Neural progenitor cell (in vitro differentiated cells): ENCODE data around the gene TSGA10IP. TPM values are rescaled to one million over a fixed set of nuclear protein-coding genes. Genes with fewer than 3 reads are reported as not detected.

Experiments used
- DNase-seq: peaks from one replicate; pipeline ENCODE4 v3.0.0-alpha.2; 2016; ENCODE audit warnings: low spot score
- H2AFZ ChIP-seq: fragments of 200-600 bp; sonication (generic); replicated peaks from 2 replicates; pipeline ENCODE4 v1.6.1; 2016; ENCODE audit warnings: antibody characterized with exemption
- H3F3A ChIP-seq: fragments of 200-600 bp; sonication (generic); 2 replicates; pipeline ENCODE4 v1.6.1; 2016; ENCODE audit warnings: antibody characterized with exemption, low read depth
- H3K27ac ChIP-seq: fragments of 200-600 bp; sonication (generic); 2 replicates; pipeline ENCODE4 v1.5.1; 2016; ENCODE audit warnings: mild to moderate bottlenecking
- H3K27me3 ChIP-seq: fragments of 200-600 bp; sonication (generic); 2 replicates; pipeline ENCODE4 v1.6.1; 2016; ENCODE audit warnings: mild to moderate bottlenecking, moderate library complexity
- H3K36me3 ChIP-seq: fragments of 200-600 bp; sonication (generic); 2 replicates; pipeline ENCODE4 v1.5.1; 2016
- H3K4me1 ChIP-seq: fragments of 200-600 bp; sonication (generic); 2 replicates; pipeline ENCODE4 v1.6.1; 2016; ENCODE audit warnings: mixed run types
- H3K4me2 ChIP-seq: fragments of 200-600 bp; sonication (generic); 2 replicates; pipeline ENCODE4 v1.6.1; 2016
- H3K4me3 ChIP-seq: fragments of 200-600 bp; sonication (generic); 2 replicates; pipeline ENCODE4 v1.5.1; 2016
- H3K79me2 ChIP-seq: fragments of 200-600 bp; sonication (generic); 2 replicates; pipeline ENCODE4 v1.6.1; 2016; ENCODE audit warnings: low read depth
- H3K9ac ChIP-seq: fragments of 200-600 bp; sonication (generic); 2 replicates; pipeline ENCODE4 v1.6.1; 2016
- H3K9me3 ChIP-seq: fragments of 200-600 bp; sonication (generic); 2 replicates; pipeline ENCODE4 v1.5.1; 2016; ENCODE audit warnings: low read depth
- H4K20me1 ChIP-seq: fragments of 200-600 bp; sonication (generic); 2 replicates; pipeline ENCODE4 v1.6.1; 2016; ENCODE audit warnings: low read depth
- H3K27ac Mint-ChIP-seq: 3 replicates; pipeline ENCODE4 v1.8.0; 2021; ENCODE audit warnings: mixed read lengths
- H3K27me3 Mint-ChIP-seq: 2 replicates; pipeline ENCODE4 v1.8.0; 2022; ENCODE audit warnings: low read depth, mild to moderate bottlenecking, inconsistent platforms, moderate library complexity, mixed read lengths; ENCODE audit not compliant: insufficient read depth
- H3K36me3 Mint-ChIP-seq: 3 replicates; pipeline ENCODE4 v1.8.0; 2021; ENCODE audit warnings: mixed read lengths
- H3K4me1 Mint-ChIP-seq: 3 replicates; pipeline ENCODE4 v1.8.0; 2021; ENCODE audit warnings: mixed read lengths
- H3K4me3 Mint-ChIP-seq: 3 replicates; pipeline ENCODE4 v1.8.0; 2021; ENCODE audit warnings: mild to moderate bottlenecking, moderate library complexity, mixed read lengths
- H3K9me3 Mint-ChIP-seq: 3 replicates; pipeline ENCODE4 v1.8.0; 2020; ENCODE audit warnings: mixed read lengths
- EZH2 ChIP-seq: fragments of 200-600 bp; sonication (generic); IDR thresholded peaks from 2 replicates; pipeline ENCODE4 v1.6.1; 2017; ENCODE audit warnings: antibody characterized with exemption, mild to moderate bottlenecking, moderate library complexity
- EZH2phosphoT487 ChIP-seq: fragments of 200-600 bp; sonication (generic); IDR thresholded peaks from 2 replicates; pipeline ENCODE4 v1.6.1; 2017; ENCODE audit warnings: antibody characterized with exemption
- total RNA-seq: library from RNA; depleted of rRNA; stranded (reverse); fragments of >200 nt; gene quantifications from 2 replicates; pipeline ENCODE4 v1.2.3, GENCODE V29; 2015; ENCODE audit warnings: low replicate concordance
- TF ChIP-seq, protein P1 (sequence below): fragments of 200-600 bp; sonication (generic); IDR thresholded peaks from 2 replicates; pipeline ENCODE4 v1.5.1; 2017; ENCODE audit warnings: antibody characterized with exemption, mild to moderate bottlenecking

TSGA10IP gene
- total RNA-seq, 1 donor from 2014 or later = 3.0 TPM

- H3K4me3 Mint-ChIP-seq = peak overlapping the region; percentile 57
- no peaks in the 10 kb centered on the region for H3K79me2 ChIP-seq
- H3F3A ChIP-seq = peaks cover 3% of the 10 kb centered on the region
- no peak overlapping the region for H3K4me3 ChIP-seq
- H4K20me1 ChIP-seq = no peaks in the 10 kb centered on the region
- peaks cover 27% of the 10 kb centered on the region for H3K27me3 ChIP-seq
- H3K9me3 Mint-ChIP-seq = no peaks in the 10 kb centered on the region
- peaks cover 5% of the 10 kb centered on the region for H3K36me3 Mint-ChIP-seq
- H3K4me1 ChIP-seq = no peaks in the 10 kb centered on the region
- TF ChIP-seq EZH2 = no peak
- TF ChIP-seq, protein P1, sequence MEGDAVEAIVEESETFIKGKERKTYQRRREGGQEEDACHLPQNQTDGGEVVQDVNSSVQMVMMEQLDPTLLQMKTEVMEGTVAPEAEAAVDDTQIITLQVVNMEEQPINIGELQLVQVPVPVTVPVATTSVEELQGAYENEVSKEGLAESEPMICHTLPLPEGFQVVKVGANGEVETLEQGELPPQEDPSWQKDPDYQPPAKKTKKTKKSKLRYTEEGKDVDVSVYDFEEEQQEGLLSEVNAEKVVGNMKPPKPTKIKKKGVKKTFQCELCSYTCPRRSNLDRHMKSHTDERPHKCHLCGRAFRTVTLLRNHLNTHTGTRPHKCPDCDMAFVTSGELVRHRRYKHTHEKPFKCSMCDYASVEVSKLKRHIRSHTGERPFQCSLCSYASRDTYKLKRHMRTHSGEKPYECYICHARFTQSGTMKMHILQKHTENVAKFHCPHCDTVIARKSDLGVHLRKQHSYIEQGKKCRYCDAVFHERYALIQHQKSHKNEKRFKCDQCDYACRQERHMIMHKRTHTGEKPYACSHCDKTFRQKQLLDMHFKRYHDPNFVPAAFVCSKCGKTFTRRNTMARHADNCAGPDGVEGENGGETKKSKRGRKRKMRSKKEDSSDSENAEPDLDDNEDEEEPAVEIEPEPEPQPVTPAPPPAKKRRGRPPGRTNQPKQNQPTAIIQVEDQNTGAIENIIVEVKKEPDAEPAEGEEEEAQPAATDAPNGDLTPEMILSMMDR = peak; percentile 49
- peaks cover 25% of the 10 kb centered on the region for H3K4me1 Mint-ChIP-seq
- no peaks in the 10 kb centered on the region for H3K9me3 ChIP-seq
- H3K9ac ChIP-seq = no peak overlapping the region
- DNase-seq = peak; percentile 67
- H3K27ac Mint-ChIP-seq = peak overlapping the region; percentile 96
- H3K27ac ChIP-seq = no peak overlapping the region
- peaks cover 3% of the 10 kb centered on the region for H3K27me3 Mint-ChIP-seq
- no peaks in the 10 kb centered on the region for H3K36me3 ChIP-seq
- H3K4me2 ChIP-seq = no peak overlapping the region
- peak overlapping the region; percentile 86 for H2AFZ ChIP-seq
Measured at GRCh38 chr11:65911682-65912568, 33.4 kb upstream of the TSGA10IP start.

DNA sequence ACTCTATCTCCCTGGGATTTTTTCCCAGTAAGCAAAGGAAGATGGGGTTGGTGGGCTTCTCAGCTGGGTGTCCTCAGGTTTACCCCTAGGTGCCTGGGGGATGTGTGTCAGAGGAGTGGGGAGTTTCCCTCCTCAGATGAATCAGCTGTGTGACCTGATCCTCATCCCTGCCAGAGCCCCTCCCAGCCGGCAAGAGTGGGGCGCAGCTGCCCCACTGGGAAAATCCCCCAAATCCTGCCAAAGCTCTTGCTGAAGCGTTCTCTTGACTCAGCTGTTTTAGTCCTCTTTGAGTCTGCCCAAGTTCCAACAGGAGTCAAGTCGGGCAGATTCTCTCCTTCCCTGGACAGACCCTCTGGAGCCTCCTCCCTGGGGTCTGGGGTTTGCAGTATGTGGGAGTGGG, 32.4 kb upstream of the TSGA10IP start:
- H3K4me3 ChIP-seq = no peak overlapping the region
- Mint-ChIP-seq H3K4me3 (no peak overlapping the region), H3K9me3 (no peaks in the 10 kb centered on the region), H3K4me1 (peaks cover 29% of the 10 kb centered on the region), H3K36me3 (peaks cover 5% of the 10 kb centered on the region), H3K27me3 (peaks cover 5% of the 10 kb centered on the region), H3K27ac (no peak overlapping the region)
- peaks cover 3% of the 10 kb centered on the region for H3K4me1 ChIP-seq
- H3K9me3 ChIP-seq = no peaks in the 10 kb centered on the region
- H3K27ac ChIP-seq = no peak overlapping the region
- TF ChIP-seq, protein P1 = no peak
- TF ChIP-seq EZH2phosphoT487 (no peak), EZH2 (no peak)
- peaks cover 3% of the 10 kb centered on the region for H3F3A ChIP-seq
- peaks cover 5% of the 10 kb centered on the region for H3K79me2 ChIP-seq
- no peak for DNase-seq
- H2AFZ ChIP-seq = no peak overlapping the region
- peaks cover 18% of the 10 kb centered on the region for H3K27me3 ChIP-seq
- no peaks in the 10 kb centered on the region for H4K20me1 ChIP-seq
- H3K36me3 ChIP-seq = no peaks in the 10 kb centered on the region
- H3K9ac ChIP-seq = no peak overlapping the region
- H3K4me2 ChIP-seq = no peak overlapping the region

- Histone ChIP-seq H3F3A (peaks cover 3% of the 10 kb centered on the region), H3K79me2 (peaks cover 18% of the 10 kb centered on the region), H4K20me1 (peaks cover 4% of the 10 kb centered on the region), H3K4me2 (no peak overlapping the region), H3K27ac (no peak overlapping the region), H3K4me1 (peaks cover 7% of the 10 kb centered on the region), H3K36me3 (no peaks in the 10 kb centered on the region), H2AFZ (no peak overlapping the region), H3K9ac (no peak overlapping the region), H3K27me3 (no peaks in the 10 kb centered on the region), H3K9me3 (no peaks in the 10 kb centered on the region), H3K4me3 (no peak overlapping the region)
- peaks cover 3% of the 10 kb centered on the region for H3K27me3 Mint-ChIP-seq
- H3K4me1 Mint-ChIP-seq = peaks cover 24% of the 10 kb centered on the region
- no peak overlapping the region for H3K4me3 Mint-ChIP-seq
- H3K9me3 Mint-ChIP-seq = no peaks in the 10 kb centered on the region
- H3K36me3 Mint-ChIP-seq = peaks cover 5% of the 10 kb centered on the region
- peak overlapping the region; percentile 82 for H3K27ac Mint-ChIP-seq
- DNase-seq = no peak
- TF ChIP-seq EZH2phosphoT487 (no peak), EZH2 (no peak)
- TF ChIP-seq, protein P1 = no peak
Measured at GRCh38 chr11:65915101-65915820, 30.0 kb upstream of the TSGA10IP start.
